IPS DF 6.9 (cell line): ENCODE data around the gene MSH2.
"Not testable (repeated sequence)": the region's sequence is repeated elsewhere in the genome, so short reads cannot be mapped to it uniquely, and the experiment has no call there.

ENCODE experiments used
- DNase-seq: peaks from one replicate; pipeline ENCODE4 v3.0.0-alpha.2; 2013; ENCODE audit warnings: low read depth, low spot score
- H3K27ac ChIP-seq: one replicate; pipeline ENCODE4 v1.5.1; 2013; ENCODE audit warnings: low read length, control low read depth
- H3K27me3 ChIP-seq: 2 replicates; pipeline ENCODE4 v1.6.1; 2013; ENCODE audit warnings: mild to moderate bottlenecking, low read length; ENCODE audit not compliant: control insufficient read depth, insufficient read depth
- H3K36me3 ChIP-seq: 2 replicates; pipeline ENCODE4 v1.6.1; 2013; ENCODE audit warnings: low read length; ENCODE audit not compliant: control insufficient read depth, insufficient read depth
- H3K4me1 ChIP-seq: 2 replicates; pipeline ENCODE4 v1.6.1; 2013; ENCODE audit warnings: low read length; ENCODE audit not compliant: control insufficient read depth, insufficient read depth
- H3K4me3 ChIP-seq: 2 replicates; pipeline ENCODE4 v1.5.1; 2013; ENCODE audit warnings: mild to moderate bottlenecking, low read length
- H3K9me3 ChIP-seq: 2 replicates; pipeline ENCODE4 v1.6.1; 2013; ENCODE audit warnings: low read length, inconsistent platforms; ENCODE audit not compliant: control insufficient read depth, insufficient read depth
- WGBS: extraction: QIAGEN DNeasy Blood & Tissue Kit; methylation state at CpG from one replicate; pipeline ENCODE4 v1.1.7; 2013; ENCODE audit warnings: mixed read lengths, missing lambda C conversion rate; ENCODE audit not compliant: insufficient read length, insufficient coverage; 5-methylcytosine and 5-hydroxymethylcytosine counted together

MSH2 gene

GRCh38 chr2:47433445-47433844 lies 30.5 kb downstream of the MSH2 start:
- H3K36me3 ChIP-seq, result peaks cover 21% of the 10 kb centered on the region; the same call in 1 of the 2 replicates
- not testable (repeated sequence) for H3K27ac ChIP-seq, H3K4me1 ChIP-seq, H3K27me3 ChIP-seq, DNase-seq, H3K9me3 ChIP-seq, H3K4me3 ChIP-seq
- no CpG with 5 or more reads among the region's 31 CpGs for WGBS

GRCh38 chr2:47437287-47437686 lies 34.3 kb downstream of the MSH2 start:
- no peak overlapping the region for H3K4me3 ChIP-seq
- H3K27ac ChIP-seq, result no peak overlapping the region
- DNase-seq, result no peak
- H3K4me1 ChIP-seq, result no peaks in the 10 kb centered on the region
- H3K9me3 ChIP-seq, result no peaks in the 10 kb centered on the region
- H3K36me3 ChIP-seq, result peaks cover 9% of the 10 kb centered on the region; the same call in 1 of the 2 replicates
- no peaks in the 10 kb centered on the region for H3K27me3 ChIP-seq
- WGBS, result no CpG with 5 or more reads among the region's 4 CpGs

DNA sequence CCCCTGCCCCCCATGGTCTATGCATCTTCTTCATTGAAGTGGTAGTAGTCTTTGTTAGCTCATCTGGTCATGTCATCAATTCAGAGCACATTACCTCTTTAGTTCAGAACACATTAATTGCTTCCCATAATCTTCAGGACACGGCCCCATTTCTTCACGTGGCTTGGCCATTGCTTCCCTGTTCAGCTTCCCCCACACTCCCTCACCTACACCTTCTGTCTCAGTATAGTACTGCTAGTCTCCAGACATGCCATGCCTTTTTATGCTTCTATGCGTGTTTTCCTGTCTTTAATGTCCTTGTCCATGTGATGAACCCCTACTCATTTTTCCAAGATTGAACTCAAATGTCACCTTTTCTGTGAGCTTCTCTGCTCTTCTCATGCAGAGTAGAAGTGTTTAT lies 35.1 kb downstream of the MSH2 start:
- no peaks in the 10 kb centered on the region for H3K9me3 ChIP-seq
- no peak overlapping the region for H3K4me3 ChIP-seq
- H3K27ac ChIP-seq, result no peak overlapping the region
- H3K4me1 ChIP-seq, result no peaks in the 10 kb centered on the region
- no peak for DNase-seq
- no peaks in the 10 kb centered on the region for H3K27me3 ChIP-seq
- WGBS, result no CpG with 5 or more reads among the region's 3 CpGs
- peaks cover 9% of the 10 kb centered on the region; the same call in 1 of the 2 replicates for H3K36me3 ChIP-seq

- Histone ChIP-seq H3K4me3 (no peak overlapping the region), H3K4me1 (no peaks in the 10 kb centered on the region), H3K27ac (no peak overlapping the region), H3K27me3 (no peaks in the 10 kb centered on the region), H3K36me3 (peaks cover 9% of the 10 kb centered on the region; the same call in 1 of the 2 replicates), H3K9me3 (no peaks in the 10 kb centered on the region)
- WGBS, result no CpG with 5 or more reads among the region's 2 CpGs
- DNase-seq, result no peak
Observed at GRCh38 chr2:47438783-47439182, 35.8 kb downstream of the MSH2 start.

GRCh38 chr2:47451790-47452189 lies 48.8 kb downstream of the MSH2 start:
- H3K4me1 ChIP-seq, result no peaks in the 10 kb centered on the region
- H3K36me3 ChIP-seq, result no peaks in the 10 kb centered on the region; the same call in 1 of the 2 replicates
- H3K9me3 ChIP-seq, result no peaks in the 10 kb centered on the region
- DNase-seq, result no peak
- no peak overlapping the region for H3K27ac ChIP-seq
- H3K27me3 ChIP-seq, result no peaks in the 10 kb centered on the region
- no peak overlapping the region for H3K4me3 ChIP-seq

GRCh38 chr2:47452761-47453160 lies 49.8 kb downstream of the MSH2 start:
- H3K4me1 ChIP-seq, result no peaks in the 10 kb centered on the region
- H3K9me3 ChIP-seq, result no peaks in the 10 kb centered on the region
- DNase-seq, result no peak
- no peak overlapping the region for H3K4me3 ChIP-seq
- no CpG with 5 or more reads among the region's 2 CpGs for WGBS
- no peaks in the 10 kb centered on the region; the same call in 1 of the 2 replicates for H3K36me3 ChIP-seq
- H3K27ac ChIP-seq, result no peak overlapping the region
- no peaks in the 10 kb centered on the region for H3K27me3 ChIP-seq

DNA sequence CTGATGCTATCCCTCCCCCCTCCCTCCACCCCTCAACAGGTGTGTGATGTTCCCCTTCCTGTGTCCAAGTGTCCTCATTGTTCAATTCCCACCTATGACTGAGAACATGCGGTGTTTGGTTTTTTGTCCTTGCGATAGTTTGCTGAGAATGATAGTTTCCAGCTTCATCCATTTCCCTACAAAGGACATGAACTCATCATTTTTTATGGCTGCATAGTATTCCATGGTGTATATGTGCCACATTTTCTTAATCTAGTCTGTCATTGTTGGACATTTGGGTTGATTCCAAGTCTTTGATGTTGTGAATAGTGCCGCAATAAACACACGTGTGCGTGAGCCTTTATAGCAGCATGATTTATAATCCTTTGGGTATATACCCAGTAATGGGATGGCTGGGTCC lies 51.9 kb downstream of the MSH2 start:
- H3K27ac ChIP-seq, H3K4me1 ChIP-seq, H3K4me3 ChIP-seq, DNase-seq, H3K9me3 ChIP-seq, H3K27me3 ChIP-seq, H3K36me3 ChIP-seq: not testable (repeated sequence)
- WGBS, result no CpG with 5 or more reads among the region's 5 CpGs

DNA sequence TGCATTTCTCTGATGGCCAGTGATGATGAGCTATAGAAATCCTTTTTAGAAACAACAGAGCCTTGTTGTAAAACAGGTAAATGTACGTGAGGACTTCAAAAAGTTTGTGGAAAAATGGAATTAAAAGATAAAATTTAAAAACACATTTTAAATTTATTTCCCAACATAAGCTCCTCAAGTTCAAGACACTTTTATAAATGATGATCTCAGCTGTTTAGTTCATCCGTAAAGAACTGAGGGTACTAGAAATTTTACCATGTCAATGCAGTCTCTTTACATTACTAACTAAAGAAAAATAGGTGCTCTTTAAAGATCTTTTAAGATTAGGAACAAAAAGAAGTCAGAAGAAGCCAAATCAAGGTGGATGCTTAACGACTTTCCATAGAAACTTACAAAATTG lies 52.5 kb downstream of the MSH2 start:
- H3K4me3 ChIP-seq, result no peak overlapping the region
- H3K4me1 ChIP-seq, result no peaks in the 10 kb centered on the region
- H3K27me3 ChIP-seq, result no peaks in the 10 kb centered on the region
- WGBS, result no CpG with 5 or more reads among the region's 3 CpGs
- H3K27ac ChIP-seq, result no peak overlapping the region
- H3K9me3 ChIP-seq, result no peaks in the 10 kb centered on the region
- DNase-seq, result no peak
- no peaks in the 10 kb centered on the region; the same call in 1 of the 2 replicates for H3K36me3 ChIP-seq

DNA sequence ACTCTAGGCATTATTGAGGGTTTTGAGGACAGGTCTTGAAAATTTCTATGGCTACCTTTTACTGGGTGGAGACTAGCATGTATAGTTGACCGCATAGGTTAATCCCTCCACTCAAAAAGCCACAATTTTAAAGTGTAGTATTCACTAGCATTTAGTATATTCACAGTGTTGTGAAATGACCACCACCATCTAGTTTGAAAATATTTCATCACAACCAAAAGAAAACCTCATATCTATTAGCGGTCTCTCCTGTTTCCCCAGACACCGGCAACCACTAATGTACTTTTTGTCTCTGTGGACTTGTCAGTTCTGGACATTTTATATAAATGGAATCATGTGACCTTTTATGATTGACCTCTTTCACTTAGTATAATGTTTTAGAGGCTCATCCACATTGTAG lies 53.9 kb downstream of the MSH2 start:
- no peaks in the 10 kb centered on the region for H3K9me3 ChIP-seq

DNA sequence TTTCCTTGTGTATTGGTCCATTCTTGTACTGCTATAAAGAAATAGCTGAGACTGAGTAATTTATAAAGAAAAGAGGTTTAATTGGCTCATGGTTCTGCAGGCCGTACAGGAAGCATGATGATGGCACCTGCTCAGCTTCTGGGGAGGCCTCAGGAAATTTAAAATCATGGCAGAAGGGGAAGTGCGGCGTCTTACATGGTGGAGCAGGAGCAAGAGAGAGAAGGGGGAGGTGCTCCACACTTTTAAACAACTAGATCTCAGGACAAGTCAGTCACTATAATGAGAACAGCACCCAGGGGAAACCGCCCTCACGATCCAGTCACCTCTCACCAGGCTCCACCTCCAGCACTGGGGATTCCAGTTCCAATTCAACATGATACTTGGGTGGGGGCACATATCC lies 54.3 kb downstream of the MSH2 start:
- DNase-seq, result no peak
- Histone ChIP-seq H3K9me3 (no peaks in the 10 kb centered on the region), H3K36me3 (0 out of 2 replicates have a peak, but pooled peaks cover 3% of the 10 kb centered on the region), H3K27me3 (no peaks in the 10 kb centered on the region), H3K27ac (no peak overlapping the region), H3K4me1 (no peaks in the 10 kb centered on the region), H3K4me3 (no peak overlapping the region)
- no CpG with 5 or more reads among the region's 5 CpGs for WGBS

More for the DNA sequence above, 53.9 kb downstream of the MSH2 start:
- no peak overlapping the region for H3K27ac ChIP-seq
- H3K4me1 ChIP-seq, result no peaks in the 10 kb centered on the region
- no CpG with 5 or more reads among the region's 3 CpGs for WGBS
- H3K36me3 ChIP-seq, result no peaks in the 10 kb centered on the region
- no peak overlapping the region for H3K4me3 ChIP-seq
- H3K27me3 ChIP-seq, result no peaks in the 10 kb centered on the region
- DNase-seq, result no peak

DNA sequence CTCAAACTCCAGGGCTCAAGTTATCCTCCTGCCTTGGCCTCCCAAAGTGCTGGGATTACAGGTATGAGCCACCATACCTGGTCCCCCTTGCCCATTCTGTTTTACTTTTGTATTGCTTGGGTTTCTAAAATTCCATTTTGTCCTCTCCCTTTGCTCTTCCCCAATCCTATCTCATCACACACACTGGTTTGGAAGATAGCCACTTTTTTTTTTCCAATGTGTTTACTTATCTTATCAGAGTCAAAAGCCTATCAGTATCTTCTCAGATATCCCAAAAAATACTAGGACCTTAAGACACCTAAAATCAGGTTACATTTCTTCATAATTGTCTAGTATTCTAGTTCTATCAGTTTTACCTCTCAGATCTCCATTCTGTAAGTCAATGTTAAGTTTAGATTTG lies 56.1 kb downstream of the MSH2 start:
- Histone ChIP-seq H3K36me3 (peaks cover 6% of the 10 kb centered on the region; the same call in 1 of the 2 replicates), H3K4me3 (no peak overlapping the region), H3K27me3 (no peaks in the 10 kb centered on the region), H3K27ac (no peak overlapping the region), H3K9me3 (no peaks in the 10 kb centered on the region), H3K4me1 (no peaks in the 10 kb centered on the region)
- DNase-seq, result no peak
